Muscle of leg (tissue), 11 donors: Measurements from ENCODE around the gene USP36. TPM values are rescaled to one million over a fixed set of nuclear protein-coding genes. Genes with fewer than 3 reads are reported as not detected.

Source experiments
- DNase-seq: peaks from one replicate; pipeline ENCODE4 v3.0.0; 2013
- H3K27ac ChIP-seq: one replicate; pipeline ENCODE4 v1.5.1; 2013; ENCODE audit warnings: mild to moderate bottlenecking, low read length, control low read depth
- H3K27me3 ChIP-seq: one replicate; pipeline ENCODE4 v1.6.1; 2013; ENCODE audit warnings: low read length; ENCODE audit not compliant: control insufficient read depth, insufficient read depth
- H3K36me3 ChIP-seq: one replicate; pipeline ENCODE4 v1.6.1; 2013; ENCODE audit warnings: low read length; ENCODE audit not compliant: control insufficient read depth, insufficient read depth
- H3K4me1 ChIP-seq: one replicate; pipeline ENCODE4 v1.6.1; 2013; ENCODE audit warnings: low read length; ENCODE audit not compliant: control insufficient read depth, insufficient read depth
- H3K4me3 ChIP-seq: one replicate; pipeline ENCODE4 v1.5.1; 2013; ENCODE audit warnings: low read length, control low read depth
- H3K9me3 ChIP-seq: replicated peaks from 2 replicates; pipeline ENCODE4 v1.6.1; 2013; ENCODE audit warnings: low read depth, low read length; ENCODE audit not compliant: control insufficient read depth
- WGBS: methylation state at CpG from one replicate; pipeline ENCODE4 v1.1.5; 2013; ENCODE audit warnings: missing lambda C conversion rate; ENCODE audit not compliant: insufficient coverage; 5-methylcytosine and 5-hydroxymethylcytosine counted together
- polyA plus RNA-seq, 8 donors: library from polyadenylated mRNA; unstranded; fragments of 120-200 nt; gene quantifications; one replicate each; pipeline versions ENCODE4 v1.2.1 to v1.2.3, GENCODE V29; 2013; ENCODE audit warnings: inconsistent platforms in 1 of 8, low replicate concordance in 1 of 8; ENCODE audit not compliant: insufficient read length in 8 of 8, insufficient read depth in 1 of 8
- total RNA-seq: library from RNA; stranded (reverse); fragments of 120-200 nt; gene quantifications from one replicate; pipeline ENCODE4 v1.2.4, GENCODE V29; 2013

Gene USP36
- total and polyA plus RNA-seq, 9 donors: 17.8 to 36.8 (median 29.8) TPM

- no peak for DNase-seq
Observed at GRCh38 chr17:78840530-78840779, 159 bp downstream of the USP36 start.

DNA sequence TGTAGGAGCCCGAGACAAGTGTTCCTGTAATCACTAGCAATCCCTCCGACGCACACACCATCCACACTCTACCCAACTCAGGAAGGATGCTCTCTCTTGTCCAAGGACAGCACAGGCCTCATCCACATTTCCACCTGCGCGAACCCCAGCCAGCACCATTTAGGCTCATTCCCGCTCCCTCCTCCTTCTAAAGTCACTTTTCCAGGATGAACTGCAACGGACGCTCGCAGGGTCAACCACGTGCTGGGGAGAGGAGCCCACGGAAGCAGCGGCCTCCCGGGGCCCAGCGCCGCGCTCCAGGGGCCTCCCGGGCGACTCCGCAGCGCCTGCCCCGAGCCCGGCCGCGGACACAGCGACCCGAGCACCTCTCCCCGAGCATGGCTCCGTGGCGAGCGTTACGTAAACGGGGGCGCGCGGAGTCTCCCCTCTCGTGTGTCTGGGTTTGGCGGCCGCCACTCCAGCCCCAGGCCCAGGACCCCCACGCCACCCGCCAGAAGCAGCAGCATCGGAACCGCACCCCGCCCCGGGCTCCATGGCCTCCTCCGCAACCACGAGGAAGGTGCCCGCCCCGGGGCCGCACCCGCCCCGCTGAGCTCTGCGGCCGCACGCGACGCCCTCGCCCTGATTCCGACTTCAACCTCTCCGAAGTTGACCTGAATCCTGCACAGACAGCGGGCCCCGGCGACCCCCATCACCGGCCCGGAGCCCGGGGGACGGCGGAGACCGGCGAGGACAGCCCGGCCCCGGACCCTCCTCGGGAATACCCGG, 668 bp downstream of the USP36 start:
- Histone ChIP-seq H3K27me3 (no peaks in the 10 kb centered on the region), H3K27ac (peak overlapping the region; percentile 93), H3K4me1 (peaks cover 18% of the 10 kb centered on the region), H3K4me3 (peak overlapping the region; percentile 80), H3K36me3 (peaks cover 28% of the 10 kb centered on the region), H3K9me3 (no peaks in the 10 kb centered on the region)
- peak; percentile 47 for DNase-seq
- WGBS: under 1% methylated on average over 73 of the region's 73 CpGs

More at GRCh38 chr17:78840530-78840779, 159 bp downstream of the USP36 start:
- Histone ChIP-seq H3K4me1 (peaks cover 18% of the 10 kb centered on the region), H3K36me3 (peaks cover 23% of the 10 kb centered on the region), H3K4me3 (peak overlapping the region; percentile 80), H3K27me3 (no peaks in the 10 kb centered on the region), H3K9me3 (no peaks in the 10 kb centered on the region), H3K27ac (peak overlapping the region; percentile 93)
- WGBS: 0% methylated on average over 35 of the region's 35 CpGs

GRCh38 chr17:78839235-78839761, 1.3 kb downstream of the USP36 start:
- H3K4me1 ChIP-seq: peaks cover 18% of the 10 kb centered on the region
- no peaks in the 10 kb centered on the region for H3K27me3 ChIP-seq
- DNase-seq: no peak
- H3K4me3 ChIP-seq: peak overlapping the region; percentile 80
- H3K27ac ChIP-seq: peak overlapping the region; percentile 93
- H3K36me3 ChIP-seq: peaks cover 34% of the 10 kb centered on the region
- 14% methylated on average over 5 of the region's 11 CpGs for WGBS
- H3K9me3 ChIP-seq: no peaks in the 10 kb centered on the region

DNA sequence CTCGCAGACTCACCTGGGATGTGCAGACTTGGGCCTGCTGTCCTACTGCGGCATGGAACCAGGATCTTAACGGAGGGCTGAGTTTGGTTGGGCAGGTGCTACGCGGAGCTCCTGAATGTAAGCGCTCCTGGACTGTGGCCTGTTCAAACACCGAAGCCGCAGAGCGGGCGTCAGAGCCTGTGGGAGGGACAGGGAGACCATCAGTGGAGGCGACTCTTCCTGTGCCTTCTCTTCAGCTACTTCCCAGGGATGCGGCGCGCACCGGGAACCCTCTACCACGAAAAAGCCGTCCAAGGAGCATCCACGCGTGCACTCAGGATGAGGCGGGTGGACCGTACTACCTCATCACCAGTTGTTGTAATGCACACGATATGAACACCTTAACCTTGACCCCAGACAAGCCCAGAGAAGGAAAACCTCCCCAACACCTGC, 2.0 kb downstream of the USP36 start:
- WGBS: 90% methylated on average over 16 of the region's 22 CpGs
- no peaks in the 10 kb centered on the region for H3K9me3 ChIP-seq
- H3K4me3 ChIP-seq: no peak overlapping the region
- H3K4me1 ChIP-seq: peaks cover 18% of the 10 kb centered on the region
- H3K27ac ChIP-seq: no peak overlapping the region
- no peak for DNase-seq
- H3K27me3 ChIP-seq: no peaks in the 10 kb centered on the region
- H3K36me3 ChIP-seq: peaks cover 38% of the 10 kb centered on the region

DNA sequence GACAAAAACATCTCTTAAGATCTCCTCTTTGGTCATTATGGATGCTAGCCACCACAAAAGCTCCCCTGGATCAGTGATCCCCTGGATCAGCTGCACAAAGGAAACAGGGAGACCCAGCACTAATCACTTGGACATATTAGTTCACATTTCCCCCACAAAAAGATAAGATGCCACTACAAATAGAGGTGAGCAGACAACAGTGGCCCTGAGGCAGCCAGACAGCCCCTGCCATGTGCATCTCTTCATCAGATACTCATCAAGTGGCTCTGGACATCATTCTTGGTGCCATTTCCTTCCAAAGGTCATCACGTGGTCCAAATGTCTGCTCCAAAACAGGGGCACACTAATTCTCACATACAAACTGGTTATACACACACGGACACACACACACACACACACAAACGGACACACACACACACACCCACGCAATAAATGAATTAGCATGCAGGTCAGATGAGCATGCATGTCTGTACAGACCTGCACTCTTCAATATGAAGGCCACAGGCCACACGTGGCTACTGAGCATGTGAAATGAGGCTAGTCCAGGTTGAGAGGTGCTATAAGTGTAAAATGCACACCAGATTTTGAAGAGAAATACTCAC, 4.1 kb downstream of the USP36 start:
- H3K4me1 ChIP-seq: peaks cover 16% of the 10 kb centered on the region
- DNase-seq: no peak
- no peaks in the 10 kb centered on the region for H3K27me3 ChIP-seq
- no peak overlapping the region for H3K4me3 ChIP-seq
- 62% methylated on average over 3 of the region's 5 CpGs for WGBS
- H3K9me3 ChIP-seq: no peaks in the 10 kb centered on the region
- no peak overlapping the region for H3K27ac ChIP-seq
- H3K36me3 ChIP-seq: peaks cover 55% of the 10 kb centered on the region

GRCh38 chr17:78834571-78834970, 6.0 kb downstream of the USP36 start:
- H3K36me3 ChIP-seq: peaks cover 68% of the 10 kb centered on the region
- 93% methylated on average over 2 of the region's 8 CpGs for WGBS
- H3K27me3 ChIP-seq: no peaks in the 10 kb centered on the region
- peaks cover 8% of the 10 kb centered on the region for H3K4me1 ChIP-seq
- no peak overlapping the region for H3K27ac ChIP-seq
- no peaks in the 10 kb centered on the region for H3K9me3 ChIP-seq
- DNase-seq: no peak
- no peak overlapping the region for H3K4me3 ChIP-seq

DNA sequence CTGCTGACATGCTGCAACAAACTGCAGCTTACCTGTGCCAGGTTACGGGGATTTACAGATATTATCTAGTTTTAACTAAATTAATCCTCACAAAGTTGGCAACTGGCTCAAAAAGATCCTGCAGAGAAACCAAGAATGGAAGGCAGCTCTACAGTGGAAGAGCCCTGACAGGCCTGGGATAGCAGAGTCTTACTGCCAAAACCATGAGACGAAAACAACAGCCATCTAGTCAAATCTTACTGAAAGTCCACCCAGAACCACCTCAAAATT, 8.1 kb downstream of the USP36 start:
- no peak for DNase-seq
- no peaks in the 10 kb centered on the region for H3K27me3 ChIP-seq
- no peak overlapping the region for H3K27ac ChIP-seq
- H3K36me3 ChIP-seq: peaks cover 80% of the 10 kb centered on the region
- 83% methylated on average over 1 of the region's 2 CpGs for WGBS
- no peaks in the 10 kb centered on the region for H3K4me1 ChIP-seq
- H3K9me3 ChIP-seq: no peaks in the 10 kb centered on the region
- H3K4me3 ChIP-seq: no peak overlapping the region

- H3K36me3 ChIP-seq: peaks cover 81% of the 10 kb centered on the region
- no peaks in the 10 kb centered on the region for H3K9me3 ChIP-seq
- peaks cover under 1% of the 10 kb centered on the region for H3K4me1 ChIP-seq
- WGBS: 82% methylated on average over 8 of the region's 15 CpGs
- no peaks in the 10 kb centered on the region for H3K27me3 ChIP-seq
- no peak overlapping the region for H3K27ac ChIP-seq
- DNase-seq: no peak
- no peak overlapping the region for H3K4me3 ChIP-seq
Observed at GRCh38 chr17:78831688-78832540, 8.7 kb downstream of the USP36 start.

- Histone ChIP-seq H3K4me1 (peaks cover 3% of the 10 kb centered on the region), H3K4me3 (no peak overlapping the region), H3K9me3 (no peaks in the 10 kb centered on the region), H3K36me3 (peaks cover 78% of the 10 kb centered on the region), H3K27ac (no peak overlapping the region), H3K27me3 (no peaks in the 10 kb centered on the region)
- DNase-seq: no peak
- 87% methylated on average over 3 of the region's 6 CpGs for WGBS
Observed at GRCh38 chr17:78829477-78829876, 11.1 kb downstream of the USP36 start.
